ENCODE data around the gene ADGRA1. TPM values are rescaled to one million over a fixed set of nuclear protein-coding genes. Genes with fewer than 3 reads are reported as not detected.

The ADGRA1 gene
- total and polyA plus RNA-seq, 5 donors = 0.02 to 0.14 TPM; not detected in 3

GRCh38 chr10:133151543-133151972 lies 63.8 kb downstream of the ADGRA1 start:
- no peak for DNase-seq
- no peak for ATAC-seq
- Histone ChIP-seq H3K4me3 (ENCODE audit: low read length) (no peak overlapping the region), H3K4me1 (ENCODE audit: control insufficient read depth, insufficient read depth, low read length) (no peaks in the 10 kb centered on the region), H3K27ac (ENCODE audit: low read length) (no peak overlapping the region), H3K9me3 (ENCODE audit: control insufficient read depth, low read length) (no peaks in the 10 kb centered on the region), H3K27me3 (ENCODE audit: control insufficient read depth, insufficient read depth) (no peaks in the 10 kb centered on the region)
- WGBS = 32% methylated on average over 9 of the region's 9 CpGs
- intact Hi-C loops (cut with DNase I) = no loop called here

GRCh38 chr10:133154411-133154810 lies 66.7 kb downstream of the ADGRA1 start:
- Histone ChIP-seq H3K27ac (ENCODE audit: low read length) (no peak overlapping the region), H3K4me3 (ENCODE audit: low read length) (no peak overlapping the region), H3K4me1 (ENCODE audit: control insufficient read depth, insufficient read depth, low read length) (no peaks in the 10 kb centered on the region), H3K9me3 (ENCODE audit: control insufficient read depth, low read length) (no peaks in the 10 kb centered on the region), H3K27me3 (ENCODE audit: control insufficient read depth, insufficient read depth) (no peaks in the 10 kb centered on the region)
- 82% methylated on average over 4 of the region's 4 CpGs for WGBS
- DNase-seq (no peak), ATAC-seq (no peak)
- intact Hi-C loops (cut with DNase I) = no loop called here

GRCh38 chr10:133154996-133155778 lies 67.5 kb downstream of the ADGRA1 start:
- H3K4me3 ChIP-seq (ENCODE audit: low read length) = no peak overlapping the region
- ATAC-seq = no peak
- H3K27me3 ChIP-seq (ENCODE audit: control insufficient read depth, insufficient read depth) = no peaks in the 10 kb centered on the region
- no peaks in the 10 kb centered on the region for H3K9me3 ChIP-seq (ENCODE audit: control insufficient read depth, low read length)
- intact Hi-C loops (cut with DNase I) = no loop called here
- H3K4me1 ChIP-seq (ENCODE audit: control insufficient read depth, insufficient read depth, low read length) = no peaks in the 10 kb centered on the region
- DNase-seq = no peak
- whole genome bisulfite sequencing = 87% methylated on average over 30 of the region's 30 CpGs
- no peak overlapping the region for H3K27ac ChIP-seq (ENCODE audit: low read length)

GRCh38 chr10:133156674-133157579 lies 69.2 kb downstream of the ADGRA1 start:
- no peak overlapping the region for H3K27ac ChIP-seq (ENCODE audit: low read length)
- intact Hi-C loops (cut with DNase I) = no loop called here
- H3K9me3 ChIP-seq (ENCODE audit: control insufficient read depth, low read length) = no peaks in the 10 kb centered on the region
- no peak for DNase-seq
- ATAC-seq = no peak
- H3K4me1 ChIP-seq (ENCODE audit: control insufficient read depth, insufficient read depth, low read length) = no peaks in the 10 kb centered on the region
- no peaks in the 10 kb centered on the region for H3K27me3 ChIP-seq (ENCODE audit: control insufficient read depth, insufficient read depth)
- 63% methylated on average over 24 of the region's 24 CpGs for WGBS
- no peak overlapping the region for H3K4me3 ChIP-seq (ENCODE audit: low read length)

- 70% methylated on average over 34 of the region's 34 CpGs for WGBS
- no peak overlapping the region for H3K27ac ChIP-seq (ENCODE audit: low read length)
Observed at GRCh38 chr10:133157662-133158436, 70.1 kb downstream of the ADGRA1 start.

GRCh38 chr10:133158437-133158755 lies 70.7 kb downstream of the ADGRA1 start:
- H3K27ac ChIP-seq (ENCODE audit: low read length) = no peak overlapping the region
- no peak overlapping the region for H3K4me3 ChIP-seq (ENCODE audit: low read length)
- no peaks in the 10 kb centered on the region for H3K9me3 ChIP-seq (ENCODE audit: control insufficient read depth, low read length)
- no peak for DNase-seq
- no peak for ATAC-seq
- WGBS = 66% methylated on average over 12 of the region's 12 CpGs
- intact Hi-C loops (cut with DNase I) = no loop called here
- no peaks in the 10 kb centered on the region for H3K4me1 ChIP-seq (ENCODE audit: control insufficient read depth, insufficient read depth, low read length)
- no peaks in the 10 kb centered on the region for H3K27me3 ChIP-seq (ENCODE audit: control insufficient read depth, insufficient read depth)

More at GRCh38 chr10:133157662-133158436, 70.1 kb downstream of the ADGRA1 start:
- ATAC-seq (no peak), DNase-seq (peak in 1 of 3 donors; percentile 52)
- no peak overlapping the region for H3K4me3 ChIP-seq (ENCODE audit: low read length)
- no peaks in the 10 kb centered on the region for H3K4me1 ChIP-seq (ENCODE audit: control insufficient read depth, insufficient read depth, low read length)
- H3K27me3 ChIP-seq (ENCODE audit: control insufficient read depth, insufficient read depth) = no peaks in the 10 kb centered on the region
- intact Hi-C loops (cut with DNase I) = no loop called here
- no peaks in the 10 kb centered on the region for H3K9me3 ChIP-seq (ENCODE audit: control insufficient read depth, low read length)

- intact Hi-C loops (cut with DNase I) = no loop called here
- Histone ChIP-seq H3K27ac (ENCODE audit: low read length) (no peak overlapping the region), H3K4me3 (ENCODE audit: low read length) (no peak overlapping the region), H3K9me3 (ENCODE audit: control insufficient read depth, low read length) (no peaks in the 10 kb centered on the region), H3K4me1 (ENCODE audit: control insufficient read depth, insufficient read depth, low read length) (no peaks in the 10 kb centered on the region), H3K27me3 (ENCODE audit: control insufficient read depth, insufficient read depth) (no peaks in the 10 kb centered on the region)
- DNase-seq = no peak
- WGBS = 42% methylated on average over 23 of the region's 23 CpGs
- ATAC-seq = peak in 1 of 2 donors; percentile 7
Observed at GRCh38 chr10:133158756-133159610, 71.3 kb downstream of the ADGRA1 start.

GRCh38 chr10:133159611-133159949 lies 71.9 kb downstream of the ADGRA1 start:
- DNase-seq = no peak
- peak overlapping the region; percentile 70 for H3K4me3 ChIP-seq (ENCODE audit: low read length)

GRCh38 chr10:133159950-133160825 lies 72.5 kb downstream of the ADGRA1 start, which contains the start of gene KNDC1:
Gene KNDC1 (plus strand): TSS chr10:133160219. CDS start chr10:133160468, 249 bp downstream.
- H3K4me3 ChIP-seq (ENCODE audit: low read length) = peak within 1 kb of the TSS; percentile 70
- no peak within 1 kb of the TSS for H3K27ac ChIP-seq (ENCODE audit: low read length)
- H3K9me3 ChIP-seq (ENCODE audit: control insufficient read depth, low read length) = no peaks in the 10 kb centered on the region
- DNase-seq (peak in 1 of 3 donors; percentile 44), ATAC-seq (peak; percentile 35 to 69)
- intact Hi-C loops (cut with DNase I) = no loop called here
- H3K27me3 ChIP-seq (ENCODE audit: control insufficient read depth, insufficient read depth) = no peaks in the 10 kb centered on the region
- 1% methylated on average over 107 of the region's 108 CpGs for WGBS
- H3K4me1 ChIP-seq (ENCODE audit: control insufficient read depth, insufficient read depth, low read length) = no peaks in the 10 kb centered on the region

More at GRCh38 chr10:133159611-133159949, 71.9 kb downstream of the ADGRA1 start:
- ATAC-seq = no peak
- 12% methylated on average over 17 of the region's 18 CpGs for WGBS
- Histone ChIP-seq H3K9me3 (ENCODE audit: control insufficient read depth, low read length) (no peaks in the 10 kb centered on the region), H3K4me1 (ENCODE audit: control insufficient read depth, insufficient read depth, low read length) (no peaks in the 10 kb centered on the region), H3K27me3 (ENCODE audit: control insufficient read depth, insufficient read depth) (no peaks in the 10 kb centered on the region), H3K27ac (ENCODE audit: low read length) (no peak overlapping the region)
- intact Hi-C loops (cut with DNase I) = no loop called here

Data from right cardiac atrium (tissue), 5 donors.